HEK293T (cell line): Measurements from ENCODE around the gene SLC22A2.

Source experiments
- CTCF ChIA-PET: fragments of 350-600 bp; formaldehyde crosslinking; extraction: SDS; loops from one replicate; lab custom pipeline; 2021; ENCODE audit warnings: antibody characterized with exemption, inconsistent platforms; lab: Yijun Ruan, JAX
- POLR2A ChIA-PET: fragments of 350-600 bp; formaldehyde crosslinking; extraction: SDS; loops from one replicate; lab custom pipeline; 2020; ENCODE audit warnings: antibody characterized with exemption, inconsistent platforms; lab: Yijun Ruan, JAX
- DNase-seq: peaks from one replicate; pipeline ENCODE4 v3.0.0; 2012; ENCODE audit warnings: mixed read lengths; ENCODE audit errors: extremely low spot score
- ARNT ChIP-seq: fragments of 450-650 bp; IDR thresholded peaks from 2 replicates; pipeline ENCODE4 v1.6.1; 2017; ENCODE audit warnings: mild to moderate bottlenecking
- BHLHE40 ChIP-seq: fragments of 450-650 bp; IDR thresholded peaks from 2 replicates; pipeline ENCODE4 v1.6.1; 2016; ENCODE audit warnings: mild to moderate bottlenecking, moderate library complexity, borderline replicate concordance
- CTBP1 ChIP-seq: fragments of 450-650 bp; IDR thresholded peaks from 2 replicates; pipeline ENCODE4 v1.6.1; 2016; ENCODE audit warnings: borderline replicate concordance
- ELF4 ChIP-seq: fragments of 450-650 bp; IDR thresholded peaks from 2 replicates; pipeline ENCODE4 v1.6.1; 2017; ENCODE audit warnings: antibody characterized with exemption
- FOXA1 ChIP-seq: fragments of 450-650 bp; IDR thresholded peaks from 2 replicates; pipeline ENCODE4 v1.6.1; 2016; ENCODE audit warnings: mild to moderate bottlenecking
- FOXK2 ChIP-seq: fragments of 450-650 bp; IDR thresholded peaks from 2 replicates; pipeline ENCODE4 v1.6.1; 2016; ENCODE audit warnings: mild to moderate bottlenecking
- FOXM1 ChIP-seq: fragments of 450-650 bp; IDR thresholded peaks from 2 replicates; pipeline ENCODE4 v1.6.1; 2017; ENCODE audit warnings: mild to moderate bottlenecking, borderline replicate concordance
- HDGF ChIP-seq: fragments of 450-650 bp; IDR thresholded peaks from 2 replicates; pipeline ENCODE4 v1.6.1; 2017; ENCODE audit warnings: antibody characterized with exemption, borderline replicate concordance
- L3MBTL2 ChIP-seq: fragments of 450-650 bp; conservative IDR thresholded peaks from 2 replicates; pipeline ENCODE4 v1.6.1; 2016; ENCODE audit warnings: mild to moderate bottlenecking
- LEF1 ChIP-seq: fragments of 450-650 bp; IDR thresholded peaks from 2 replicates; pipeline ENCODE4 v1.6.1; 2017; ENCODE audit warnings: mild to moderate bottlenecking, borderline replicate concordance
- NFRKB ChIP-seq: fragments of 450-650 bp; IDR thresholded peaks from 2 replicates; pipeline ENCODE4 v1.6.1; 2016; ENCODE audit warnings: mild to moderate bottlenecking, moderate library complexity
- SP1 ChIP-seq: fragments of 450-650 bp; IDR thresholded peaks from 2 replicates; pipeline ENCODE4 v1.6.1; 2017
- SUZ12 ChIP-seq: fragments of 450-650 bp; IDR thresholded peaks from 2 replicates; pipeline ENCODE4 v1.6.1; 2016; ENCODE audit warnings: mild to moderate bottlenecking
- TARDBP ChIP-seq: fragments of 450-650 bp; IDR thresholded peaks from 2 replicates; pipeline ENCODE4 v1.6.1; 2016
- ZNF384 ChIP-seq: fragments of 450-650 bp; IDR thresholded peaks from 2 replicates; pipeline ENCODE4 v1.6.1; 2016
- TF ChIP-seq, protein P1 (sequence below): fragments of 450-650 bp; IDR thresholded peaks from 2 replicates; pipeline ENCODE4 v1.6.1; 2016

SLC22A2 gene

DNA sequence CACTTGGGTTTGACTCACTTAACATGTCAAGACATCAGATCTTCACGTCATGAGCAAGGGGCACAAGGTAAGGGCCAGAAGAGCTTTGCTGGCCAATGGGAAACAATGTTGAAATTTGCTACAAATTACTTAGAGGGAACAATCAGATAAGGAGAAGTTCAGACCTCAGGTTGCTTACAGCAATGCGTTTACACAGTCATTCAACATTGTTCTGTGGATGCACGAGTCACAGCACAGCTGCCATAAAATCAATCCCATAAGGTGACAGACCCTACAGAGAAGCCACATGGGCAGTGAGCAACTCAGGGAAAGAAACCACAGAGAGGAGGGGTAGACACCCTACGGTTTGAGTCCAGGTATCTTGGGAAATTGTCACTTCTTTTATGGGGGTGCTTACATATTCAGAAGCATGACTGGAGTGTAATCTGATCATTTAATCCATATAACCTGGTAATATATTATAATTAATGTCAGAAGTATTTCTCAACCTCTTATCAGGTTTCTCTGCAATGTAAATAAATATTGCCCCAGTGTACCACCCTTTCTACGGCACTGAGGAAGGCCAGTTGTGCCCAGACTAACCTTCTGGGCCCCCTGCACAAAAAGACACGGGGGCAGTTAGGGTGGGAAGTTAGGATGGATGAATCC lies 2.3 kb upstream of the SLC22A2 start:
- ChIA-PET CTCF (interaction anchor here (0.8 kb wide), 1 partner anchor 123 kb away, joined by 3 read pairs; no protein-coding TSS in a partner anchor), POLR2A (no interaction called here)
- no peak for DNase-seq
- TF ChIP-seq ARNT (no peak), HDGF (no peak), NFRKB (no peak), CTBP1 (no peak), L3MBTL2 (no peak), FOXK2 (no peak), SUZ12 (no peak), SP1 (no peak), BHLHE40 (no peak), LEF1 (no peak), FOXA1 (no peak), ZNF384 (no peak), TARDBP (no peak), FOXM1 (no peak), ELF4 (no peak)
- TF ChIP-seq, protein P1, sequence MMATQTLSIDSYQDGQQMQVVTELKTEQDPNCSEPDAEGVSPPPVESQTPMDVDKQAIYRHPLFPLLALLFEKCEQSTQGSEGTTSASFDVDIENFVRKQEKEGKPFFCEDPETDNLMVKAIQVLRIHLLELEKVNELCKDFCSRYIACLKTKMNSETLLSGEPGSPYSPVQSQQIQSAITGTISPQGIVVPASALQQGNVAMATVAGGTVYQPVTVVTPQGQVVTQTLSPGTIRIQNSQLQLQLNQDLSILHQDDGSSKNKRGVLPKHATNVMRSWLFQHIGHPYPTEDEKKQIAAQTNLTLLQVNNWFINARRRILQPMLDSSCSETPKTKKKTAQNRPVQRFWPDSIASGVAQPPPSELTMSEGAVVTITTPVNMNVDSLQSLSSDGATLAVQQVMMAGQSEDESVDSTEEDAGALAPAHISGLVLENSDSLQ: no peak

DNA sequence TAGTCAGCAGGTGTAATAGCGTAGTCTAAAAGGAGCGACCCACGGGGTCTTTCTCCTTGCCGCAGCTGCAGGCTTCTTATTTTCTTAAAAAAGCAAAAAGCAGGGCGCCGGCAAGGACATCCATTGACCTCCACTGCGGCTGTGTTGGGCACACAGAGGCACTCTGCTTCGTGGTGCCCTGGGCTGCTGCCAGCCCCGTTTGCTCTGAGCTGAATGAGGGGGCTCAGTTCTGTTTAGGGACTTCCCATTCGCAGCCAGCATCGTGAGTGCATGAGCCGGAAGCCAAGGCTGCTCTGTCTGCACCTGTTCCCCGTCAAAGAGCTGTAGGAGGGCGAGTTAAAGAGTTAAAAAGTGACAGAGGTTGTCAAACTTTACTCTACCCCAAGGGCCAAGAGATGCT lies 1.7 kb upstream of the SLC22A2 start:
- CTCF ChIA-PET: interaction anchor here (0.8 kb wide), 1 partner anchor 122 kb away, joined by 3 read pairs; no protein-coding TSS in a partner anchor
- POLR2A ChIA-PET: no interaction called here
- TF ChIP-seq NFRKB (no peak), FOXA1 (no peak), CTBP1 (no peak), ELF4 (no peak), ARNT (no peak), FOXK2 (no peak), SUZ12 (no peak), ZNF384 (no peak), TARDBP (no peak), L3MBTL2 (no peak), LEF1 (no peak)
- TF ChIP-seq, protein P1: no peak
- DNase-seq: no peak

DNA sequence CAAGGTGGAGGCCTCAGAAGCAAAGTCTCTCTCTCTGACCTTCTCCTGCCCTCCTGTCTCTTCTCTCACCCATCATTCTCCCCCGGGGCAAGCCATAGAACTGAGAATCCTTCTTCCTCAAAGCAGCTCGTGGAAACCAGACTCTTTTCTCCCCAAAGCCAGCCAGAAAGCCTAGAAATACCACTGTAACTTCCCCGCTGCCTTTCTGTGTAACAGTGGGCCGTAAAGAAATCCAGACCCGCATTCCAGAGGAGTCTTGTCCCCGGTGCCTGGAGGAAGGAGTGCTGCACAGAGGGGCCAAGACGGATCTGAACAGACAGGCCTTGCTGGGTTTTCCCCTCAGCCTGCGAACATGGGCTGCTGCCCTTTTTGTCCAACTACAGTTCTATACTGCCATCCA lies 977 bp upstream of the SLC22A2 start:
- no peak for TF ChIP-seq SUZ12
- no peak for TF ChIP-seq ELF4
- no peak for TF ChIP-seq LEF1
- no peak for TF ChIP-seq FOXA1
- no peak for TF ChIP-seq CTBP1
- no peak for TF ChIP-seq FOXM1
- TF ChIP-seq ARNT: no peak
- no peak for TF ChIP-seq BHLHE40
- TF ChIP-seq HDGF: no peak
- TF ChIP-seq L3MBTL2: no peak
- TF ChIP-seq TARDBP: no peak
- TF ChIP-seq SP1: no peak
- no peak for TF ChIP-seq FOXK2
- TF ChIP-seq NFRKB: no peak
- no peak for TF ChIP-seq ZNF384
- TF ChIP-seq, protein P1: no peak
- CTCF ChIA-PET: no interaction called here
- POLR2A ChIA-PET: no interaction called here
- DNase-seq: no peak

DNA sequence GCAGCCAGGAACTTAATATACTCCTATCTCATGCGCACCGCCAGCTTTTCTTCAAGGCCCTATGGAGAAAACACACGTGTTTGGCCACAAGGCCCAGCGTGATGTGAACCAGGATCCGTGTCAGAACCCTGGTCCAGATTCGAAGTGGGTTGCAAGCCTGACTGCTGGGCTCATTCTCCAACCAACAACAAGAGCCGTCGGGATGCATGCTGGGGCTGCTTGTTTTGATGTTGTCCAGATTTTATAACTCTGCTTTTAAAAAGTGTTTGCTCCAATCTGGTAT lies 463 bp upstream of the SLC22A2 start:
- ChIA-PET CTCF (no interaction called here), POLR2A (no interaction called here)
- no peak for TF ChIP-seq ELF4
- no peak for DNase-seq

DNA sequence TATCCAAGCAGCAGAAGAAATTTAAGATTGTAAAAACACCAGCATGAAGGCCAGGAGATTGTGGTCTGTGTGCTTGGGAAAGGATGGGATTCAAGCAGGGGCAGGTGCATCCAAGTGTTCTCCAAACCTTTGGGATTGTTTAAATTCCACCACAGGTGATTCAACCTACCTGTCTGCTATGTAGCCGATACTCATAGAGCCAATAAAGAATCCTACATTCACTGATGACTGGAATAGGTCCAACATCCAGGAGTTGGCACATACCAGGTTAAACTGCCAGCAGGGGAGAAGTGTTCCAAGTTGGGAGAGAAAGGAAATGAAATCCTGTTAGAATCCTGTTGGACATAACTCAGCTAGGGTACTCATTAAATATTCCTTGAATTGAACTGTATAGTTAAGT lies 2.2 kb downstream of the SLC22A2 start:
- TF ChIP-seq FOXM1 (no peak), NFRKB (no peak), L3MBTL2 (no peak), ZNF384 (no peak), FOXA1 (no peak), FOXK2 (no peak), LEF1 (no peak), SP1 (no peak), SUZ12 (no peak), ELF4 (no peak), CTBP1 (no peak), TARDBP (no peak), ARNT (no peak), BHLHE40 (no peak), HDGF (no peak)
- TF ChIP-seq, protein P1: no peak
- CTCF ChIA-PET: no interaction called here
- DNase-seq: no peak
- POLR2A ChIA-PET: no interaction called here
